Gastrocnemius medialis (tissue), 4 donors: ENCODE results near the gene B3GLCT.

Experiments
- POLR2A ChIP-seq, 2 donors: fragments of 450-650 bp; IDR thresholded peaks; one replicate each; pipeline ENCODE4 v1.6.1; 2017; ENCODE audit warnings: antibody characterized with exemption in 2 of 2, mild to moderate bottlenecking in 2 of 2, moderate library complexity in 2 of 2
- TF ChIP-seq, protein P1 (sequence below), 5 experiments: fragments of 450-650 bp in 3 of 5; fragments of 200-600 bp in 2 of 5; sonication (generic) in 2 of 5; IDR thresholded peaks in 4 of 5; conservative IDR thresholded peaks in 1 of 5; 1 replicate in 4 of 5; 2 replicates in 1 of 5; pipeline ENCODE4 v1.5.1; 2016 to 2019; ENCODE audit warnings: antibody characterized with exemption in 5 of 5, mild to moderate bottlenecking in 3 of 5, moderate library complexity in 3 of 5

DNA sequence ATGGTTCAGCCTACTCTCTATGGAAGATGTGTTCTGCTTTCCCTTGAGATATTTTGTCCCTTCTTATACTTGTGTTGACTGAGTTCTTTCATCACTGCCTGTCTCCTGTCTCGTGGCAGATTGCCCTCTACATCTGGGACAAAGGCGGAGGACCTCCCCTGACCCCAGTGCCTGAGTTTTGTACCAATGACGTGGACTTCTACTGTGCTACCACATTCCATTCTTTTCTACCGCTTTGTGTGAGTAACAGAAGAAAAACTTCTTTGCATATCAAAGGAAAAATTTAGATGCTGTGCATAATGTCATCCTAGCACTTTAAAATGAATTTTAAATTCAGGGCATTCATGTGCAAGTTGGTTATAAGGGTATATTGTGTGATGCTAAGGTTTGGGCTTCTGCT lies 74.6 kb downstream of the B3GLCT start:
- no peak for TF ChIP-seq POLR2A (IDR thresholded peaks at IDR 0.05)
- TF ChIP-seq, protein P1, sequence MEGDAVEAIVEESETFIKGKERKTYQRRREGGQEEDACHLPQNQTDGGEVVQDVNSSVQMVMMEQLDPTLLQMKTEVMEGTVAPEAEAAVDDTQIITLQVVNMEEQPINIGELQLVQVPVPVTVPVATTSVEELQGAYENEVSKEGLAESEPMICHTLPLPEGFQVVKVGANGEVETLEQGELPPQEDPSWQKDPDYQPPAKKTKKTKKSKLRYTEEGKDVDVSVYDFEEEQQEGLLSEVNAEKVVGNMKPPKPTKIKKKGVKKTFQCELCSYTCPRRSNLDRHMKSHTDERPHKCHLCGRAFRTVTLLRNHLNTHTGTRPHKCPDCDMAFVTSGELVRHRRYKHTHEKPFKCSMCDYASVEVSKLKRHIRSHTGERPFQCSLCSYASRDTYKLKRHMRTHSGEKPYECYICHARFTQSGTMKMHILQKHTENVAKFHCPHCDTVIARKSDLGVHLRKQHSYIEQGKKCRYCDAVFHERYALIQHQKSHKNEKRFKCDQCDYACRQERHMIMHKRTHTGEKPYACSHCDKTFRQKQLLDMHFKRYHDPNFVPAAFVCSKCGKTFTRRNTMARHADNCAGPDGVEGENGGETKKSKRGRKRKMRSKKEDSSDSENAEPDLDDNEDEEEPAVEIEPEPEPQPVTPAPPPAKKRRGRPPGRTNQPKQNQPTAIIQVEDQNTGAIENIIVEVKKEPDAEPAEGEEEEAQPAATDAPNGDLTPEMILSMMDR (IDR thresholded peaks at IDR 0.05 in 4 of 5, conservative IDR thresholded peaks at IDR 0.05 in 1 of 5): no peak
